Endometrial microvascular endothelial cells (primary cell): ENCODE results near the gene TARBP1. TPM values are rescaled to one million over a fixed set of nuclear protein-coding genes. Genes with fewer than 3 reads are reported as not detected.
"Not testable (repeated sequence)": the region's sequence is repeated elsewhere in the genome, so short reads cannot be mapped to it uniquely, and the experiment has no call there.

ENCODE experiments used
- in situ Hi-C: cut with HindIII; loops from 2 replicates; pipeline ENCODE4 v1.10.0; 2017; ENCODE audit warnings: low sequenced_read_pairs, low pct_unique_long_range_greater_than_20kb; ENCODE audit errors: inconsistent ontology term
- total RNA-seq: library from RNA; depleted of rRNA; stranded (reverse); fragments of >200 nt; gene quantifications from one replicate; pipeline ENCODE4 v1.2.3, GENCODE V29; 2015; ENCODE audit errors: inconsistent ontology term

TARBP1 gene
- total RNA-seq, 1 donor from 2014 or later, result 13.8 TPM

DNA sequence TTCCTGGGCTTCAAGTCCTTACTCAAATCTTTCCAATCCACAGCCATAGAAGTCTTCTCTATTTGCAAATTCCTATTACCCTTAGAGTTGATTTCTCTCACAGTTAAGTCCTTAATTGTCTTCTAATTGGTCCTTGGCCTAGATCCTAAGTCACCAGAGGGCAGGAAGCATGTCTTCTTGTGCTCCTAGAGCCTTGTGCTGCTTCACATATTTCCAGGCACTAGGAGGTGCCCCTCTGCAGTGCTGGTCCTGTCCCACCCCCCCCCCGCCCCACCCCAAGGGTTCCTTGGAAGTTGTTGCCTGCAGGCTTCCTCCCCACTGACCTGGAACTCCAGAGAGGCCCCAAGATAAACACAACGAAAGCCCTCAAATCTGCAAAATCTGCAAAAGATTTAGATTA, 28.1 kb upstream of the TARBP1 start:
- in situ Hi-C loops, result no loop called here

DNA sequence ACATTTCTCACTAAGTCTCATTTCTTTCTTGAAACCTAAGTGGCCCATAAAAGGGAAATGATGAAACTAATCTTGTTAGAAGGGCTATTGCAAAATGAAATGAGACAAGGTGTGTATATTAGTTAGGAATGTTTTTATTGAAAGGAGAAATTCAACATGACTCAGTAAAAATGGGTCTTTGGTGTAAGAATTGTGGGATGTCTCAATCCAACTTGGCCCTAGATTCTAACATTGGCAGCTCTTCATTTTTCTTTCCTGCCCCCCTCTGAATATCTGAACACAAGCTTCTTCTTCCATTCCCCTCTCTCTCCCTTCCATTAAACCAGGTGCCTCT, 26.8 kb upstream of the TARBP1 start:
- in situ Hi-C loops, result no loop called here

DNA sequence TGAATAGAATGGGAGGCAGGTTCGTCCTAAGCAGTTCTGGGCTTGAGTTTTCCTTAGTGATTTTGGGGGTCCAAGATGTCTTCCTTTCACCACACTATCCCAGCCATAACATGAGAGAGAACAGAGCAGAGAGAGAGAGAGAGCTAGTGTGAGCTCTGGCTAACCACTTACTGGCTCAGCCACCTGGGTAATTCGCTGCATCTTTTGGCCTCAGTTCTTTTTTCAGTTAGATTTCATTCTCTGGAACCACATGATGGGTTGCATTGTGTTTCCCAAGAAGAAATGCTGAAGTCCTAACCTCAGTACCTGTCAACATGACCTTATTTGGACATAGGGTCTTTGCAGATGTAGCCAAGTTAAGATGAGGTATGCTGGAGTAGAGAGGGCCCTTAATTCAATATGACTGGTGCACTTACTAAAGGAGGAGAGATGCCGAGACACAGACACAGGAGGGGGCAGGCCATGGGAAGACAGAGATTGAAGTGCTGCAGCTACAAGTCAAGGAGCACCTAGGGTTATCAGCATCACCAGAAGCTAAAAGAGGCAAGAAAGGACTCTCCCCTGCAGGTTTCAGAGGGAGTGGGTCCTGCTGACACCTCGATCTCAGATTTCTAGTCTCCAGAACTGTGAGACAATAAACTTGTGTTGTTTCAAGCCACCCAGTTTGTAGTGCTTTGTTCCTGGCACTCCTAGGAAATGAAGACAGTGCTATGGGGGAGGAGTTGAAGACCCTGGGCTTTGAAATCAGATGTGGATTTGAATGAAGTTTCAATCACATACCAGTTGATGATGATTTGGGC, 26.2 kb upstream of the TARBP1 start:
- in situ Hi-C loops, result no loop called here

DNA sequence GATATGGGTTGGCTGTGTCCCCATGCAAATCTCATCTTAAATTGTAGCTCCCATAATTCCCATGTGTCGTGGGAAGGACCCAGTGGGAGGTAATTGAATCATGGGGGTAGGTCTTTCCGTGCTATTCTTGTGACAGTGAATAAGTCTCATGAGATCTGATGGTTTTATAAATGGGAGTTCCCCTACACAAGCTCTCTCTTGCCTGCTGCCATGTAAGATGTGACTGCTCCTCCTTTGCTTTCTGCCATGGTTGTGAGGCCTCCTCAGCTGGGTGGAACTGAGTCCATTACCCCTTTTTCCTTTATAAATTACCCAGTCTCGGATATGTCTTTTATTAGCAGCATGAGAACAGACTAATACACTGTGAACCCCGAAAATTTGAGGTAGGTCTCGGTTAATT, 25.3 kb upstream of the TARBP1 start:
- in situ Hi-C loops, result not testable (repeated sequence)

DNA sequence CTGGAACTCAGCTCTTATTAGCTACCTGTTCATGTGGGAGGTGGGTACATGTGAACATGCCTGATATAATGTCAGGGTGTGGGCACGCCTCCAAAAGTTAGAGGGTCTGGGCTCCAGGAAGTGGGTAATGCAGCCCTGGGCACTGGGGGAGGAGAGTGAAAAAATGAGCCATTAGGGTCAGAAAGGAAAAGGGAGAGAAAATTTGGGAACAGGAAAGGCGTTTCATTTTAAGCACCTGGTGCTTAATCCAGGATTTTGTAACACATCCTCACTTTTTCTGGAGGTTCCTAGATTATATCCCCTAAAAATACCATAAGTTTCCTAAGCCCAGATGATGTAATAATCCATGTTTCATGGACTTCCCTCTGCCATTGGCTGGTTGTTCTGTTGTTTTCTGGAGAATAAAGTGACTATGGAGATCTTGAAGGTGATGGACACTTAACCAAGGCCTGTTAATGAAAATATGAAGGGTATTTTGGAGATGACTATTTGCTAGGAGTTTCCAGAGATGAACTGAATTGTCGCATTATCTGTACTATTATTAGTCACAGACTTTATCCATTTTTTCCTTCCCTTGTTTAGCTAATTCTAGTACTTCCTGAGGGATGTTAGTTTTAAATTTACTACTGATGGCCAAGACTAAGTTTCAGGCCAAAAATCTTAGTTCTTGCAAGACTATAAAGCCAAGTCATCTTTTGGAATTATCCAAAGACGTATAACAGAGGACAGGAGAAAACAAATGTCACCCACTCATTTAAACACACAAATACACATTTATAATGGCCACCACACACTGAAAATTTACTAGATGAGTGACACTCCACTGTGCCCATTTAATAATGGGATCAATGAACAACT, 24.4 kb upstream of the TARBP1 start:
- in situ Hi-C loops, result no loop called here

DNA sequence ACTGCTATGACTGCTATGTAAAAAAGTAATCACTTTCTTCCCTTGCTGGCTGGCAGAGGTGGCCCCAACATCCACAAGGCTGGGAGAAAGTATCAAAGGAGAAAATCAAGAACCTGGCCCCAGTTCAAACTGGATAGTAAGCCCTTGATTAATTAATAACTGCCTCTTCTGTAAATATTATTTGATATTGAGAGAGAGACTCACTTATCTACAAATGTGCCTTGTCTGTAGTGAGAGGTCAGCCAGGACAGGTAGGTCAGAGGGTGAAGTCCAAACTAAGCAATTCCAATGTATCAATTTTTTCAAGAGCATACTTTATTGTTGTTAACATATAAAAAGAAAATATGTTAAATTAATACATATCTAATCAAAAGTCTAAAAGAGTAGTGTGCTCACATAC, 23.8 kb upstream of the TARBP1 start:
- in situ Hi-C loops, result no loop called here

DNA sequence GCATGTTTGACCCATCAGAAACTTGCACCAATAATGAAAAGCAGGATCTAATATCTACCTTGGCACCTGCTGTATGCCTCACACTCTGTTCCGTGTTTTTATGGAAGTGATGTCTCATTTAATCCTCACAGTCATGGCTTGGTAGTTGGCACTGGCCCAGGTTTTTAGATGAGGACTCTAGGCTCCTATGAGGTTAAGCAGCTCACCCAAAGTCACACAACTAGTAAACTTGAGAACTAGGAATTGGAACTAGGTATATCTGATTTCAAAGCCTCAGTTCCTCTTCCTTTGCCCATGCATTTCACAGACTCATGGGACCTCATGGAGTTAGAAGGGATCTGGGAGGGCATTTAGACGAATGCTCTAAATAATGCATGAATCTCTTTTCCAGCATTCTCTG, 21.3 kb upstream of the TARBP1 start:
- in situ Hi-C loops, result no loop called here

DNA sequence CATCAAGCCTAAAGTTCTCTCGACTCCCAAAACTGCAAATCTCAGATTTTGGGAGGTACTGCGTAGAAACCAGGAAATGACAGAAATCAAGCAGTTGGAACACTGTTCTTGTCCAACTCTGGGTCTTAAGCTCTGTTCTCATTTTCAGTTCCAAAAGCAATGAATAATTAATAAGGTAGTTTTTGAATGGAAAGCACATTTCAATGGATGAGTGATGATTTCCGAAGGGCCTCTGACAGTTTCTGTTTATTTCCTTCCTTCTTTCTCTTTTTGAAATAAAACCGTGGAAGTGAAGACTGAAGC, 20.9 kb upstream of the TARBP1 start:
- in situ Hi-C loops, result no loop called here

DNA sequence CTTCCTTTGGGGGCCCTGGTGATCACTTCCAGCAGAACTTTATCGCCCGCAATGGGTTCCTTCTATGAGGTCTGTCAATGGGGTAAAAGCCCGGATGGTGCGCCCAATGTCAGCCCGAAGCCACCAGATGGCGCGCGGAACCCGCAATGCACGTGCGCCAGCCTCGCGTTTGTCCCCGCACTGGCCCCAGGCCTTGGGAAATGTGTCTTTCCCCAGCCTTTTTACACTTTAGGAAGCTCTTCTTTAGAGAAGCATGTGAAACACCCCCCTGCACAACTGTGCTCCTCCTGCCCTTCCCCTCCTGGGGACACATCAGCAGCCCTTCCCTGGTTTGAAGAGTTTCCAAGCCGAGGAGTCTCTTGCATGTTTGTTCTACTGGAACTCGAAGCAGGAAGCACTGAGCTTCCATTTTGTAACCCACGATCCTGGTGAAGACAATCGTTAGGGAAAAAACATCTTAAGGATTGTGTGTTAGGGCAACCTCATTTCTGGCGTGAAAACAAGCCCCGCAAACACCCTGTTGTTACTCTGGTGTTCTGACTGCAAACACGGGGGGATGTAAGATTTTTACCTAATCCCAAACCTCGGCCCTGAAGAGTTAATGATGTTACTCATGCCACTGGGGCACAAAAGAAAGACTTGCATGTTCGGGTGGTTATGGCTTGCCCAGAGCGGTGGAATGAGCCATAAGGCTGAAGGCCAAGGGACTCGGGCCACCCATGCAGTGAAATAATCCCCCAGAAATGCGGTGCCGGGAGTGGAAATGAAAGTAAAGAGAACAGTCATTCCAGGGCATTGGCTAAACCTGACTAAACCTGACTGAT, 20.4 kb upstream of the TARBP1 start:
- in situ Hi-C loops, result no loop called here

DNA sequence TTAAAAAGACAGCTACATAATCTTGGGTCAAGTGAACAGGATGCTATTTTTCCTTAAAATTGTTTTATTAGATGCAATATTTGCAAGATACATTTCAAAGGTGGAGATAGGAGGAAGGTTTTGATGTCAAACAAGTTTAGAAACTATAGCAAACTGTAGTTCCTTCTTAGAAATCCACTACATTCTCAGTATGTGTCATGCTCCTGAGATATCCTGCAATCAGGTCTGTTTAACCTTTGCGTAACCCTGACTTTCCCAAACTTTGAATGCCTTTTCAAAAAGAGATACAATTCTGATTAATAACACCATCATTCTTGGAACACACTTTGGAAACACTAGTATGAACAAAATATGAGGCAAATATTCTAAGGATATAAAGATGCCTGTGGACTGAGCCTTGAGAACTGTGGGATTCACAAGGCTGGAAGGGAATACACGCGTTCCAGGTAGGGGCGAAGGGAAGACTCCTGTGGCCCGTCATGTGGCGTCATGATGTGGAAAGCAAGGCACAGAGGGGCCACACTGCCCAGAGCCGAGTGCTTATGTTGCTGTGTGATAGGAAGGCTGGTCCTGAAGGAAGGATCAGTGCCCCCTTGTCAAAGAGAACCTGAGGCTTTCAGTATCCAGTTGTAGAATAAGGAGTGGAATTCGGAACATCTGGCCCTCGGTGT, 19.6 kb upstream of the TARBP1 start:
- in situ Hi-C loops, result no loop called here

DNA sequence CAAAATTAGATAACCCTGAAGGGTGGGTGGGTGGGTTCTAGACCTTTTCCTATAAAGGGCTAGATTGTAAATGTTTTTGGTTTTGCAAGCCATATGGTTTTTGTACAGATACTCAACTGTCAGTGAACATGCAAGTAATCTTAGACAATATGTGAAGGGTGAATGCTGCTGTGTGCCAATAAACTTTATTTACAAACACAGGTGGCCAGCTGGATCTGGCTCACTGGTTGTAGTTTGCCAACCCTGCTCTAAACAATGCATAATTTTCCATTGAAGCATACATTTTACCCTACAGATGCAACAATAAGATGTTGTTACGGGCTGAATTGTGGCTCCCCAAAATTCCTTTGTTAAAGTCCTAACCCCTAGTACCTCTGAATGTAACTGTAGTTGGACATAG, 18.6 kb upstream of the TARBP1 start:
- in situ Hi-C loops, result no loop called here

DNA sequence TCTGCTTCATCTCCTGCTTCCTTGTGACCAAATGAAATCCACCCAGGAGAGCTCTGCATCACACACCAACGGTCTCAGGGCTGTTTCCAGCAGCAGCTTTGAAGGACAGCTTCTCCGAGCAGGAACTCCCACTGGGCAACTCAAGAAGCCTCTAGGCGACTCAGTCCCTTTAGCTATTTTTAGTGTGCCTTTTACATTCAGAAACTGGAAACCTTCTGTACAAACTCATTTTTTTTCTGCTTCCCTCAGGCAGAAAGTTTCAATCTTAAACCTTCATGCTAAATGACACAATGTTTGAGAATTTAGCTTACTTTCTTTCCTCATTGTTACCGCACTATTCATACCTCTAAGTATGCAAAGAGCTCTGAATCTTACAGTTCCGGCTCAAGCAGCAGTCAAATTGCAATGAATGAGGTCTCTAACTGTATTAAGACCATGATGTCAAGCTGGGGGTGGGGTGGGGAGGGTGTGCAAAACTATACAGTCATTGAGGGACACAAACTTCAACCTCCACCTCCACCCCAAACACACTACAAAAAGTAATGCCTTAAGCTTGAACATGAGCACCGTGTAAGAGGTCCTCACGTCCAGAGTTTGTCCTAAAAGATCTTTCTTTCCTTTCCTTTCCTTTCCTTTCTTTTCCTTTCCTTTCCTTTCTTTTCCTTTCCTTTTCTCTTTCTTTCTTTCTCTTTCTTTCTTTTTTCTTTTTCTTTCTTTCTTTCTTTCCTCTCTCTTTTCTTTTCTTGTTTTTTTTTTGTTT, 16.4 kb upstream of the TARBP1 start:
- in situ Hi-C loops, result no loop called here

DNA sequence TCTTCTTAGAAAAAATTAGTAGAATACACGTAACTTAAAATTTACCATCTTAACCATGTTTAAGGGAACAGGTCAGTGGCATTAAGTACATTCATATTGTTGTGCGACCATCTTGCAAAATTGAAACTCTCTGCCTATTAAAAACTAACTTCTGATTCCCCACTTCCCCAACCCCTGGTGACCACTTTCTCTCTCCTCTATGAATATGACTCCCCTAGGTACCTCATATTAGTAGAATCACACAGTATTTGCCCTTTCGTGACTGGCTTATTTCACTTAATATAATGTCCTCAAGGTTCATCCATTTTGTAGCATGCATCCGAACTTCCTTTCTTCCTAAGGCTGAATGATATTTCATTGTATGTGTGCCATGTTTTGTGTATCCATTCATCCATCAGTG, 15.1 kb upstream of the TARBP1 start:
- in situ Hi-C loops, result no loop called here

DNA sequence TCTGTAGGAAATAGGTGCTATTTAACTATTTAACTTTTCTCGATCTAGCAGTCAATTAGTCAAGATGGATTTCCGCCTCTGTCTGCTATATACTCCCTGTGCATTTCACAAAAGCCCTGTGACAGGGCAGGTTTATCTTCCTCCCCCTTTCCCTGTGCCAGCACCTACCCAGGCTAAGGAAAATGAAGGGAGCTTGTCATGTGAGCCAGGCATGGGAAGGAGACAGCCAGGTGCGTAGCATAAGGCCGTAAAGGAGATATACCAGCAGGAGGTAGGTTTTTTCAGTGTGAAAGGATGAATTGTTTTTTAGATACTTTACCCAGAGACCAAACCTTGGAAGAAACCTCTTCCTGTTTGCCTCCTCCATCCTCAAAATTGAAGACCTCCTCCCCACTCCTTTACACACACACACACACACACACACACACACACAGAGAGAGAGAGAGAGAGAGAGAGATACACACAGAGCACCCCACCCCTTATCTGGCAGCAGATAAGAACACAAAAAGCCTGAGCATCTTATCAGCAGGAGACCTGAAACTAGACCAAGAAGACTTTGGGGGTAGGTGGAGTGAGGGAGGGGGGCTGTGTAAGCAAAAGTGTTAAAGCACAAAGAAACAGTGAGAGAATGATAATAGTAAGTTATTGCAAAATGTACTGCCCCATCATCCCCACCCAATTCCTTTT, 12.0 kb upstream of the TARBP1 start:
- in situ Hi-C loops, result no loop called here

DNA sequence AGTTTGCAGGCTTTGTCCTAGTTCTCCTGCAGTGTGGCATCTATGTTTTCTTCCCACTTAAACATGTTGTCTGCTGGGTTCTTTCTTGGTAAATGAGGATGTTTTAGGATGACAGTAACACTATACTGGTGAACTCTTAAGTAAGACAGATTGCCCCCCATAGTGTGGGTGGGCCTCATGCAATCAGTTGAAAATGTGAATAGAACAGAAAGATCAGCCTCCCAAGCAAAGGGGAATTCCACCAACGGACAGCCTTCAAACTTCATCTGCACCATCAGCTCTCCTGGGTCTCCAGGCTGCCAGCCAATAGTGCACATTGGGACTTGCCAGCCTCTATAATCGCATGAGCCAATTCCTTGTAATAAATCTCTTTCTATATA, 10.7 kb upstream of the TARBP1 start:
- in situ Hi-C loops, result no loop called here

DNA sequence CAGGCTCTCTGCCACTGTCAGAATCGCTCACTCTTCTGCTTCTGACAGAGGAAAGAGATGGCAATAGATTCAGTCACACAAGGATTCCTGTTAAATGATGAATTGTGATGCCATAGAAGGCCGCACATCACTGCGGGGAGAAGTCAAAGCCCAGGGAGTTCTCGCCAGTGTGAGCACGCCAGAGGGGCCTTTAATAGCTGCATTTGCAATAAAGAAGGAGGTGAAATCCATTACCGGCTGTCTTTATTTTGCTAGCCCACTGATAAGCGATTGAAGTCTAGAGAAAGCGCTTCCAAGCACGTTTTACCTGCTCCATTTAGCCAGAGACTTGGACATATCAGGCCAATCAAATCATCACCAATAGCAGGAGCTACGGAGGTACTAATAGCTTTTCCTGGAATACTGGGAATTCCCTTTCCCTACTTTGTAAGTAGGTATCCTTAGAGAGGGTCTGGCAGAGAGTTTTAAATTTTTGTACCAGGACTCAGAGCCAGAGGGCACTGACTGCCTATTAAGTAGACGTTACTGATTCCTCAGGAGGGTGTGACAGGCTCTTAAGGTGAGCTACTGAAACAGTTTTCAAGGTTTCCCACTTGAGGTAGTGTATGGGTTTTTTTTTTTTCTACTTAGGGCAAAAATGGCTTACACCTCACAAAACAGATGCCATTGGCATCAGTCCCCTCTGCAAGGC, 10.2 kb upstream of the TARBP1 start:
- in situ Hi-C loops, result no loop called here
